BLaER1 (cell line): ENCODE measurements around the gene GNB1L.
A peak's percentile ranks its signal among the peaks of the same experiment; 100 is the strongest.
"Not testable (repeated sequence)": the region's sequence is repeated elsewhere in the genome, so short reads cannot be mapped to it uniquely, and the experiment has no call there.

Experiments used
- H3K27ac ChIP-seq: shearing (Covaris generic); formaldehyde crosslinking; 2 replicates; pipeline ENCODE4 v1.8.1; 2022
- H3K27me3 ChIP-seq: shearing (Covaris generic); formaldehyde crosslinking; 2 replicates; pipeline ENCODE4 v1.8.1; 2022
- H3K36me3 ChIP-seq: shearing (Covaris generic); formaldehyde crosslinking; 2 replicates; pipeline ENCODE4 v1.8.1; 2022
- H3K4me1 ChIP-seq: shearing (Covaris generic); formaldehyde crosslinking; 2 replicates; pipeline ENCODE4 v1.8.1; 2022
- H3K4me2 ChIP-seq: shearing (Covaris generic); formaldehyde crosslinking; 2 replicates; pipeline ENCODE4 v1.8.1; 2022
- H3K4me3 ChIP-seq: shearing (Covaris generic); formaldehyde crosslinking; 2 replicates; pipeline ENCODE4 v1.8.1; 2022
- H3K9ac ChIP-seq: shearing (Covaris generic); formaldehyde crosslinking; 2 replicates; pipeline ENCODE4 v1.8.1; 2022
- H3K9me3 ChIP-seq: shearing (Covaris generic); formaldehyde crosslinking; 2 replicates; pipeline ENCODE4 v1.8.1; 2022
- H4K20me1 ChIP-seq: shearing (Covaris generic); formaldehyde crosslinking; 2 replicates; pipeline ENCODE4 v1.8.1; 2022
- Cebpa-rat ChIP-seq: shearing (Covaris generic); IDR thresholded peaks from 2 replicates; pipeline ENCODE4 v1.8.1; 2022

Gene GNB1L

DNA sequence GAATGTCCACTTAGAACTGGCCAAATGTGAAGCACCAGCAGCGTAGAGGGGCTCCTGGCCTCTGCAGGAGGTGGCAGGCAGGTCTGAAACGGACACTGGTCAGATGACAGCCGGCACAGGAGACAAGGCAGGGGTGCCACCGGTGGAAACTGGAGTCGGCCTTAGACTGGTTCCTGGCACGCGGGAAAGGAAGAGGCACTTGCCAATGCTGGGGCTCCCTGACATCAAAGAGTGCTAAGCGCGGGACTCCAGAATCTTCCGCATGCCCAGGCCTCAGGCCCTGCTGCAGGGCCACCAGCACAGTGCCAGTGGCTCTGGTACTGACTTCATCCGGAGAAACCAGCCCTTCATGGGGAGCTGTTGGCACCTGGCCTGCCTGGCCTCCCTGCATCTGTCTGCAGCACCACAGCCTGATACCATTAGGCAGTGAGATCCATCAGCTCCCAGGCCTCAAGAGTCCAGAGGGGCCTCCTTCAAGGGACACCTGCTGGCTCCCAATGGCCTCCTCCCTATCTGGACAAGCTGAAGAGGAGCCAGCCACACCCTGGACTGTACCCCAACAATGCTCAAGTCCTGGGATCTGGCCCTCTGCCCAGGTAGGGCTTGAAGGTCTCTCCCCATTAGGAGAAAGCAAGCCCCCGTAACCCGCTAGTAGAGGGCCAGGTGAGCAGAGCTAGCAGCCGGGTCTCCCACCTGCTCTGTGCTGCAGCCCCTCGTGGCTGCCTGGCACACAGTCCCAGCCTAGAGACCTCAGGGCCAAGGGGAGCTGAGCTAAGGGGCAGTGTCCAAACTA, 29.7 kb upstream of the GNB1L start:
- H3K4me3 ChIP-seq: no peak overlapping the region
- H3K9me3 ChIP-seq: no peaks in the 10 kb centered on the region
- H3K27me3 ChIP-seq: no peaks in the 10 kb centered on the region
- peaks cover 78% of the 10 kb centered on the region for H3K4me1 ChIP-seq
- peaks cover 7% of the 10 kb centered on the region; the same call in 1 of the 2 replicates for H3K36me3 ChIP-seq
- no peaks in the 10 kb centered on the region for H4K20me1 ChIP-seq
- peak overlapping the region; percentile 13 for H3K9ac ChIP-seq
- H3K4me2 ChIP-seq: peak overlapping the region; percentile 90
- no peak for TF ChIP-seq Cebpa-rat
- H3K27ac ChIP-seq: peak overlapping the region; percentile 81

DNA sequence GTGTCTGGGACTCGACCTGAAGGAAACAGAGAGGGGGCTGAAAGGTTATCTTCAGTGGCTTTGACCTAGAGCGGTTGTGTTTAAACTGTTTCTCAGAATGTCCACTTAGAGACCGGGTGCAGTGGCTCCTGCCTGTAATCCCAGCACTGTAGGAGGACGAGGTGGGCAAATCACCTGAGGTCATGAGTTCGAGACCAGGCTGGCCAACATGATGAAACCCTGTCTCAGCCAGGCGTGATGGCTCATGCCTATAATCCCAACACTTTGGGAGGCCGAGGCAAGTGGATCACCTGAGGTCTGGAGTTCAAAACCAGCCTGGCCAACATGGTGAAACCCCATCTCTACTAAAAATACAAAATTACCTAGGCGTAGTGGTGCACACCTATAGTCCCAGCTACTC, 28.8 kb upstream of the GNB1L start:
- peaks cover 71% of the 10 kb centered on the region for H3K4me1 ChIP-seq
- H3K36me3 ChIP-seq, H3K27me3 ChIP-seq, H3K9me3 ChIP-seq, H3K4me2 ChIP-seq, H3K9ac ChIP-seq, H3K27ac ChIP-seq, H3K4me3 ChIP-seq, H4K20me1 ChIP-seq: not testable (repeated sequence)

DNA sequence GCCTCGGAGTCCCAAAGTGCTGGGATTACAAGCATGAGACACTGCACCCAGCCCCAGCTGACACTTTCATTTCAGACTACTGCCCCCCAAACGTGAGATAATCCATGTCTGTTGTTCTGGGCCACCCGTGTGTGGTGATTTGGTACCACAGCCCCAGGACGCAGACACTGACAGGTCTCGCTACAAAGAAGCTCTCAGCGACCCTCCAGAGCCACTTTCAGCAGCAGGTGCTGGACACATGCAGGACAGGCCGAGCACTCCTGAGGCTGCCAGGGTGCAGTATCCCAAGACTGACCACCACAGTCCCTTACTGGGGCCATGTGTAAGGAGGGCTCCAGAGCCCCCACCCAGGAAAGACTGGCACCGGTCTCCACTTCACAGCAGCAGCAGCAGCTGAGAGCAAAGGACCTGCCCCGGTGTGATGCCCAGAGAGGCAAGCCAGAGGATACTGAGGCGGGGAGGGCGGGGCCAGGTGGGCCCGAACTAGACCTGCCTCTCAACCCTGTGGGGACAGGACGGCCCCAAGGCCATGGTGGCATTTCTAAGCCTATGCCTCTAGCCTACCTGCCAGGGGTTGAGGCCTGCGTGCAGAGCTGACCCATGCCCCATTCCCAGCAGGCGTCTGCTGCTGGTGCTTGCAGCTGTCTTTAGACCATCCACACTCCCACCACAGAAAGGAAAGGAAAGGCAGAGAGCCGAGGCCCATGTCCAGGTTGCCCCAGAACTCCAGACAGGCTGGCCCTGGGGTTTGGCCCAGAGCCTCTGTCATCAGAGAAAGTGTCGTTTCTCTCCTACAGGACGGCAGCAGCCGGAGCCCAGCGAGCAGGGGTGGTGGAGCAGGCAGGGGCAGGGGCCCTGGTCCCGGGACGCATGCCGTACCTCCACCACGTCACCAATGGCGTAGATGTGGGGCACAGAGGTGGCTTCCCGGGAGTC, 28.0 kb upstream of the GNB1L start:
- Histone ChIP-seq H4K20me1 (no peaks in the 10 kb centered on the region), H3K9me3 (no peaks in the 10 kb centered on the region), H3K27ac (no peak overlapping the region; the same call in 1 of the 2 replicates), H3K9ac (no peak overlapping the region), H3K4me1 (peaks cover 64% of the 10 kb centered on the region), H3K36me3 (peaks cover 7% of the 10 kb centered on the region; the same call in 1 of the 2 replicates), H3K4me2 (peak overlapping the region; percentile 53), H3K27me3 (no peaks in the 10 kb centered on the region), H3K4me3 (no peak overlapping the region)
- no peak for TF ChIP-seq Cebpa-rat

DNA sequence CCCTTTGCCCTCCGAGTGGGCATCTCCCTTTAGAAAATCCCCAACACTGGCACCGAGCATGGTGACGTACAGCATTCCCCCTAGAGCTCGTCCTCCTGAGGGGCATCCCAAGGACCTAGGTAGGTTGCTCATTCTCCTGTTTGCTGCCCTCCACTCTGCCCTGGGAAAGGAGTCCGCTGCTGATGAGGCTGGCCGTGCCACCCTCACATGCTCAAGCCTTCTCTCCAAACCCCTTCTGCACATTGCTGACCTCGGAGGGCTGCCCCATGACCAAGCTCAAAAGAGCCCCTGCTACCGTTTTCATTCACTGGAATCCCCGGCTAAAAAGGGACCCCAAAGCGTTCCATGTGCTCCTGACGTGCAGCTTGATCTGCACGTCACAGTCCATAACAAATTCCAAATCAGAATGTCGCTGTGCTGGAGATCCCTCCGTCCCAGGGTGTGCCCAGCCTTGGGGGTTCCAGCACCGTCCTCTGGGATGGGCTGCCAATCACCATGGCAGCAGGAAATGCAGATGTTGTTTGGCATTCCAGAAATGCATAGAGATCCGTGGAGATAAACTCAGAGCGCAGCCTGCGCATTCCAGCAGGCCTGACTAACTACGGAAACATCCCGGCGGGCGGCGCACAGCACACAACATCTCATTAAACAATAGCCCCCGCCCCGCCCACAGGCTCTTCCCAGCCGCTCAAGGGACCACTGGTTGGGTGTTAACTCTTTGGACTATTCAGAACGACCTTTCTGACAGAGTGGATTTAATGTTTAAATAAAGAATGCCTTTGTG, 26.3 kb upstream of the GNB1L start:
- no peak overlapping the region for H3K4me3 ChIP-seq
- H3K9me3 ChIP-seq: no peaks in the 10 kb centered on the region
- no peak overlapping the region for H3K9ac ChIP-seq
- peaks cover 63% of the 10 kb centered on the region for H3K4me1 ChIP-seq
- peaks cover 7% of the 10 kb centered on the region; the same call in 1 of the 2 replicates for H3K36me3 ChIP-seq
- no peaks in the 10 kb centered on the region for H3K27me3 ChIP-seq
- H3K27ac ChIP-seq: no peak overlapping the region
- no peak for TF ChIP-seq Cebpa-rat
- no peak overlapping the region for H3K4me2 ChIP-seq
- H4K20me1 ChIP-seq: no peaks in the 10 kb centered on the region

DNA sequence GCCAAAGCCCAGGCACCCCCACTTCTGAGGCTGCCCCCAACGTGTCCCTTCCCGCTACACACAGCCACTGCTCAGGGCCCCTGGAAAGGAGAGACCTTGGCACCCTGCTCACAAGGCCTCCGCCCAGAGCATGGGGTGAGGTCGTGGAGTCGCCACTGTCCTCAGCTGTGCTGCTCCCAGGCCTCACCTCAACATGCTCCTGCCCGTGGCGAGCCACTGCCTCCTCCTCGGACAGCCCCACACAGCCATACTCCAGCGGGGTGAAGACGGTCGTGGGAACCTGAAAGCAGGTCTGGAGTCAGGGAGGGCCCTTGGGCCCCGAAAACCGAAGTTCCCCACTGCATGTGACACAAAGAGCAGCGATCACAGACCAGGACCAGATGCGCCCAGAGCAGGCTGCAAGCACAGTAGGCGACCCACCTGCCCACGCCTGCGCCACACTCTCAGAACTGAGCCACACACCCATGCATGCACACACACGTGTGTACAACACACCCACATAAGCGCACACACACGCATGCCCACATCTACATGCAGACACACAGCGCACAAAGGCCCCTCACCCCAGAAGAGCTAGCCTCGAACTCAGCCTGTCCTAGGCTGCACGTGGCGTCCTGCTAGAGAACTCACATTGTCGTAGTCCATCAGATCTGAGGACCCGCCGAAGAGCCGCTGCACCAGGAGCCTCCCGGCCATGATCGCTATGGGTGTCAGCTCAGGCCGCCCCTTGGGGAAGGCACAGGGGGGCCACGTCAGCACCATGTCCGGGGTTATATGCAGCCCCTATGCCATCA, 25.5 kb upstream of the GNB1L start:
- H3K9ac ChIP-seq: no peak overlapping the region
- TF ChIP-seq Cebpa-rat: no peak
- H3K27me3 ChIP-seq: no peaks in the 10 kb centered on the region
- H3K9me3 ChIP-seq: no peaks in the 10 kb centered on the region
- H3K36me3 ChIP-seq: peaks cover 7% of the 10 kb centered on the region; the same call in 1 of the 2 replicates
- no peak overlapping the region for H3K4me3 ChIP-seq
- H3K4me2 ChIP-seq: no peak overlapping the region
- H3K4me1 ChIP-seq: peaks cover 63% of the 10 kb centered on the region
- no peaks in the 10 kb centered on the region for H4K20me1 ChIP-seq
- H3K27ac ChIP-seq: 0 out of 2 replicates have a peak overlapping the region, but pooled peaks have one; percentile 18

DNA sequence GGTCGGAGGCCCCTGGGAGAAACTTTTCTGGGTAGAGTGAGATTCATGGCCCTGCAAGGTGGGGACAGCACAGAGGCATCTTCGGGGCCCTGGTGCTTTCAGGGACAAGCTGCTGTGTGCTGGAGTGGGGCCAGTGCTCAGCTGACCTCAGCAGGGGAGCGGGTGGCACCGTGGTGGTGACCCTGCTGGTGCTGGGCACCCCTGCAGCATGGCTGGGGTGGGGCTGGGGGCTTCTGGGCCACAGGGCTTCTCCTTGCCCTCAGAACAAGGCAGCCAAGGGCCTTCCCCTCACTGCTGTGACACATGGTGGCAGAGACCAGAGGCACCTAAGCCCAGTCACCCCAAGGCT, 24.9 kb upstream of the GNB1L start:
- H3K9ac ChIP-seq: no peak overlapping the region
- no peak overlapping the region for H3K4me2 ChIP-seq
- no peak overlapping the region for H3K4me3 ChIP-seq

DNA sequence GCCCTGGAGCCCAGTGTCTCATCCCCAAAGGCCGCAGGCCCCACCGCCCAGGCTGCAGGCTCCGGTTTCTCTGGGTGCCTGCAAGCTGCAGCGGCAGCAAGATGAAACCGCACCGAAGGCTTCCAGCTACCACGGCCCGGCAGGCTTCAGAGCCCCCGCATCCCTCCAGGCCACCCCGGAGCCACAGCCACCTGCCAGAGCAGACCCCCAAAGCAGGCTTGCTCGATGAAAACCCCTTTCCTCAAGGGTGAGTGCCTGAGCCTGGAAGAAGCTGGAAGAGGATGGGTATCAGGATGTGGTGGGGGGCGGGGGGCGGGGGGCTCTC, 24.5 kb upstream of the GNB1L start:
- no peaks in the 10 kb centered on the region for H3K9me3 ChIP-seq
- no peak overlapping the region for H3K27ac ChIP-seq
- no peak overlapping the region for H3K4me3 ChIP-seq
- H3K27me3 ChIP-seq: no peaks in the 10 kb centered on the region
- no peak overlapping the region for H3K9ac ChIP-seq
- peaks cover 7% of the 10 kb centered on the region; the same call in 1 of the 2 replicates for H3K36me3 ChIP-seq
- peaks cover 63% of the 10 kb centered on the region for H3K4me1 ChIP-seq
- no peak overlapping the region for H3K4me2 ChIP-seq
- H4K20me1 ChIP-seq: no peaks in the 10 kb centered on the region
- no peak for TF ChIP-seq Cebpa-rat

More for the DNA sequence above, 24.9 kb upstream of the GNB1L start:
- Histone ChIP-seq H4K20me1 (no peaks in the 10 kb centered on the region), H3K36me3 (peaks cover 7% of the 10 kb centered on the region; the same call in 1 of the 2 replicates), H3K4me1 (peaks cover 63% of the 10 kb centered on the region), H3K9me3 (no peaks in the 10 kb centered on the region), H3K27ac (0 out of 2 replicates have a peak overlapping the region, but pooled peaks have one; percentile 18), H3K27me3 (no peaks in the 10 kb centered on the region)
- no peak for TF ChIP-seq Cebpa-rat

DNA sequence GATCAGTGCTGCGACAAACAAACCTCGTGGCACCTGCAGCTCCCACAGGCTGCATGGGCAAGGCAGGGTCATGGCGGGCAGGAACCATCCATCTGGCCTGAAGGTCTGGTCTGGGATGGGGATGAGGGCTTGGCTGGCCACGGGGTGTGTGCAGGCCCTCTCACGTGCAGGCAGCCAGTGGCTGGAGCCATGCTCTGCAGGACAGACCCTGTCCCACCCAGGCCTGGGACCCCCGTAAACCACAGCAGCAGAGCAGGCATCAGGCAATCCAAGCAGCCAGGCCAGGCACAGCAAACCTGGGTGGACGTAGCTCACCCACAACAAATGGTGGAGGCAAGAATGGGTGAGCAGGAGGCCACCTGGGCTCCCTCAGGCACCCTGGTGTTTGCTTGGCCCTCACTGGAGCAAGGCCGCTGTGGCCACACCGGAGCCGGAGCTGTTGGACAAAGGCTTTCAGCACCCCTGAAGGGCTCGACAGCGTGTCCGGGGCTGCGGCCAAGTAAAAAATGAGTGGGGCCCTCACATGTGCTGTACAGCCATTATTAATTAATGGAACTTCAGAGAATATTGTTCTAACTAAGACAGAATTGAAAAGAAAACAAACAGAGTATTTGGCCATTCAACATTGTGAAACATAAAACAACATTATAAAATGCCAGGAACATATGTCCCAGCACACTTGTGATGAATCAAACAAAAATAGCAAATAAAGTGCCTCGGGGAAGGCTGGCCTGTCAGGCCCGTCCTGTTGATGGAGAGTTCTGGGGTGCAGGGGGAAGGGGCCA, 24.0 kb upstream of the GNB1L start:
- no peaks in the 10 kb centered on the region for H4K20me1 ChIP-seq
- H3K4me2 ChIP-seq: no peak overlapping the region
- H3K4me1 ChIP-seq: peaks cover 63% of the 10 kb centered on the region
- H3K27me3 ChIP-seq: no peaks in the 10 kb centered on the region
- H3K9me3 ChIP-seq: no peaks in the 10 kb centered on the region
- H3K9ac ChIP-seq: no peak overlapping the region
- peaks cover 7% of the 10 kb centered on the region; the same call in 1 of the 2 replicates for H3K36me3 ChIP-seq
- no peak overlapping the region for H3K4me3 ChIP-seq
- H3K27ac ChIP-seq: no peak overlapping the region
- no peak for TF ChIP-seq Cebpa-rat
